ENCODE data around the gene ZFP69.

ZFP69 gene

GRCh38 chr1:40476924-40477677, at the start of gene ZFP69:
Gene ZFP69, plus strand, starts transcription at chr1:40477290. Its CDS starts 2,072 bp downstream, at chr1:40479362.
- H3K4me3 ChIP-seq = peak within 1 kb of the TSS; percentile 55 to 89 (median 69)
- H3K27ac ChIP-seq = peak within 1 kb of the TSS; percentile 34 to 87 (median 66)

- Histone ChIP-seq H3K27ac (no peak overlapping the region), H3K4me3 (no peak overlapping the region)
Measured at GRCh38 chr1:40431385-40431784, 45.7 kb upstream of the ZFP69 start.

- Histone ChIP-seq H3K27ac (no peak overlapping the region), H3K4me3 (no peak overlapping the region)
Measured at GRCh38 chr1:40432644-40433390, 44.3 kb upstream of the ZFP69 start.

- no peak overlapping the region for H3K27ac ChIP-seq
- no peak overlapping the region for H3K4me3 ChIP-seq
Measured at GRCh38 chr1:40435471-40435870, 41.6 kb upstream of the ZFP69 start.

- H3K4me3 ChIP-seq = no peak overlapping the region
- no peak overlapping the region for H3K27ac ChIP-seq
Measured at GRCh38 chr1:40435876-40436275, 41.2 kb upstream of the ZFP69 start.

GRCh38 chr1:40438391-40439015, 38.6 kb upstream of the ZFP69 start:
- no peak overlapping the region for H3K4me3 ChIP-seq
- no peak overlapping the region for H3K27ac ChIP-seq

- no peak overlapping the region for H3K27ac ChIP-seq
- H3K4me3 ChIP-seq = no peak overlapping the region
Measured at GRCh38 chr1:40439247-40439646, 37.8 kb upstream of the ZFP69 start.

- H3K27ac ChIP-seq = peak within 1 kb of the TSS in 20 of 21 experiments; percentile 12 to 92 (median 78)
- peak within 1 kb of the TSS; percentile 57 to 76 (median 67) for H3K4me3 ChIP-seq
Measured at GRCh38 chr1:40449684-40450494, 27.2 kb upstream of the ZFP69 start, which contains the start of gene ZFP69B. Gene ZFP69B, plus strand, starts transcription at chr1:40450476. Its CDS starts 486 bp downstream, at chr1:40450962.

GRCh38 chr1:40450495-40451237, 26.4 kb upstream of the ZFP69 start:
- peak overlapping the region in 20 of 21 experiments; percentile 12 to 92 (median 78) for H3K27ac ChIP-seq
- peak overlapping the region; percentile 57 to 76 (median 67) for H3K4me3 ChIP-seq

GRCh38 chr1:40451238-40451585, 25.9 kb upstream of the ZFP69 start:
- H3K27ac ChIP-seq = peak overlapping the region in 4 of 21 experiments; percentile 73 to 92 (median 87)
- H3K4me3 ChIP-seq = peak overlapping the region in 3 of 7 experiments; percentile 64 to 73 (median 71)

- no peak overlapping the region for H3K27ac ChIP-seq
- no peak overlapping the region for H3K4me3 ChIP-seq
Measured at GRCh38 chr1:40454873-40455272, 22.2 kb upstream of the ZFP69 start.

- H3K4me3 ChIP-seq = no peak overlapping the region
- H3K27ac ChIP-seq = no peak overlapping the region
Measured at GRCh38 chr1:40462956-40463590, 14.0 kb upstream of the ZFP69 start.

- Histone ChIP-seq H3K4me3 (no peak overlapping the region), H3K27ac (no peak overlapping the region)
Measured at GRCh38 chr1:40469327-40469726, 7.8 kb upstream of the ZFP69 start.

GRCh38 chr1:40475268-40475667, 1.8 kb upstream of the ZFP69 start:
- no peak overlapping the region for H3K27ac ChIP-seq
- no peak overlapping the region for H3K4me3 ChIP-seq

- Histone ChIP-seq H3K4me3 (peak overlapping the region; percentile 55 to 89 (median 69)), H3K27ac (peak overlapping the region in 20 of 21 experiments; percentile 34 to 87 (median 68))
Measured at GRCh38 chr1:40477678-40478053, 576 bp downstream of the ZFP69 start.

- Histone ChIP-seq H3K27ac (peak overlapping the region in 1 of 21 experiments; percentile 87), H3K4me3 (peak overlapping the region in 4 of 7 experiments; percentile 67 to 89 (median 87))
Measured at GRCh38 chr1:40478276-40478675, 1.2 kb downstream of the ZFP69 start.

GRCh38 chr1:40479156-40479555, 2.1 kb downstream of the ZFP69 start:
- Histone ChIP-seq H3K27ac (no peak overlapping the region), H3K4me3 (no peak overlapping the region)

GRCh38 chr1:40495315-40495903, 18.3 kb downstream of the ZFP69 start:
- no peak overlapping the region for H3K27ac ChIP-seq
- H3K4me3 ChIP-seq = no peak overlapping the region
